ENCODE results near the gene SKI.
A peak's percentile ranks its signal among the peaks of the same experiment; 100 is the strongest.

SKI gene

GRCh38 chr1:2228157-2228594 is at the start of gene SKI:
SKI (plus strand) TSS chr1:2228319; CDS start chr1:2228767, 448 bp downstream.
- no peak for DNase-seq

DNA sequence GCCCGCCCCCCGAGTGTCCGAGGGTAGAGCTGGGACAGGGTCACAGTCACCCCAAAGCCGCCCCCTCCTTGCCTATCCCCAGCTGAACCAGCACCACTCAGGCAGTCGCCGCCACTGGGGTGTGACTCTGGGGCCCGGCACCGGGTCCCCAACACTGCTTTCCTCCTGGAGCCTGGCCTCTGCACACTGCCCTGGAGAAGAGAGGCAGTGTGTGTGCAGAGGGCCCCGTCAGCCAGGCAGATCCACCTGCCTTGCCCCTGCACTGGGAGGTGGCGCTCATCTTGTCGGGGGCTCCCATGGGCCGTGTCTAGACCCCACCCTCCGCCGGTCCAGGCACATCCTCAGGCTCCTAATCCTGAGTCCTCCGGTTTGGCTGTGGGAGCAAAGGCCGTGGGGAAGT is 49.2 kb upstream of the SKI start:
- no peak for DNase-seq

GRCh38 chr1:2179283-2180013 is 48.7 kb upstream of the SKI start:
- DNase-seq = no peak

DNA sequence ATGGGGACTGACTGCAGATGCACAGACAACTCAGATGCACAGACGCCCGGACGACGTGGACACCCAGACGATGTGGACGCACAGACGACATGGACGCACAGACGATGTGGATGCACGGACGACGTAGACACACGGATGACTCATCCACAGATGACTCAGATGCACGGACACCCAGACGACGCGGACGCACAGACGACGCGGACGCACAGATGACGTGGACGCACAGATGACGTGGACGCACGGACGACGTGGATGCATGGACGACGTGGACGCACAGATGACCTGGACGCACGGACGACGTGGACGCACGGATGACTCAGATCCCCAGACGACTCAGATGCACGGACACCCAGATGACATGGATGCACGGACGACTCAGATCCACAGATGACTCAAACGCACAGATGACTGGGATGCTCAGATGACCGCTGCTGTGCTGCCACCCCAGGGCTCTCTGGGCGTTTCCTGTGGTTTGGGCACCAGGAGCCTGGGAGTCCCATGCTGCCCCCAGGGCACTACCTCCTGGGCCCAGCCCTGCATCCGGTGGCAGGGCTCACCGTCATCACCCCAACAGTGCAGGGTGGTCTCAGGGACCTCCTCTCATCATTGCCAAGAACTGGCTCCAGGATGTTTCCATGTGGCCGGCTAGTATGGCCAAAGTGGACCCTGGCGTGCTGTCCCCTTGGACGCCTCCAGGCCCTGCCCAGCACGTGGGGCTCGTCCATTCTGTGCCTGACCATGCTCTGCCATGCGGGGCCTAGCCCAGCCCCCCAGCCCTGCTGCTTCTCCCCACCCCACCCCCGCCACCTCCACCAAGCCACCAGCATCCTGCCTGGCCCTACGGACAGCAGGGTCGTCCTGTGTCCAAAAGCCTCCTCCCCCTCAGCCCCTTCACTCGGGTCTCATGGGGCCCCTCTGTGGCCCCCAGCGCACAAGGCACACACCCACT is 47.5 kb upstream of the SKI start:
- no peak for DNase-seq

GRCh38 chr1:2181271-2181670 is 46.8 kb upstream of the SKI start:
- DNase-seq = no peak

- DNase-seq = no peak
Observed at GRCh38 chr1:2181752-2182151, 46.4 kb upstream of the SKI start.

- DNase-seq = no peak
Observed at GRCh38 chr1:2182376-2182775, 45.7 kb upstream of the SKI start.

DNA sequence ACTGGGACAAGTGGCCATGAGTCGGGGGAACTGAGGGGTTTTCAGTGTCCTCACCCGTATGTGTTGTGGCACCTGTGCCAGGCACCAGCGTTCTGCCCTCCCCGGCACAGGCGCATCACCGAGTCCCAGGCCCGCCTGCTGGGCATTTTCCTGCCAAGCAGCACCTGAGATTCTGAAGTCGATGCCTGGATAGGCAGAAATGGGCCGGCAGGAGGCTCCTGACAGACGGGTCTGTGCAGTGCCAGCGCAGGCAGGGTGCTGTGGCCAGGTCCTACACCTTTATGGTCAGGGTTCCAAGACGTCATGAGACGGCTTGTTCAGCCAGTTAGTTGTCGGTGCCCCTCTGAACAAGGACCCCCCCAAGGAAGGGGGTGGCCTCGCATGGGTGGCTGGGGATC is 44.2 kb upstream of the SKI start:
- no peak for DNase-seq

- no peak for DNase-seq
Observed at GRCh38 chr1:2184531-2184930, 43.6 kb upstream of the SKI start.

DNA sequence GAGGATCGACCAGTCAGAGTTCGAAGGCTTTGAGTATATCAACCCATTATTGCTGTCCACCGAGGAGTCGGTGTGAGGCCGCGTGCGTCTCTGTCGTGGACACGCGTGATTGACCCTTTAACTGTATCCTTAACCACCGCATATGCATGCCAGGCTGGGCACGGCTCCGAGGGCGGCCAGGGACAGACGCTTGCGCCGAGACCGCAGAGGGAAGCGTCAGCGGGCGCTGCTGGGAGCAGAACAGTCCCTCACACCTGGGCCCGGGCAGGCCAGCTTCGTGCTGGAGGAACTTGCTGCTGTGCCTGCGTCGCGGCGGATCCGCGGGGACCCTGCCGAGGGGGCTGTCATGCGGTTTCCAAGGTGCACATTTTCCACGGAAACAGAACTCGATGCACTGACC is 43.2 kb upstream of the SKI start:
- no peak for DNase-seq

- DNase-seq = no peak
Observed at GRCh38 chr1:2185880-2186855, 42.0 kb upstream of the SKI start.

DNA sequence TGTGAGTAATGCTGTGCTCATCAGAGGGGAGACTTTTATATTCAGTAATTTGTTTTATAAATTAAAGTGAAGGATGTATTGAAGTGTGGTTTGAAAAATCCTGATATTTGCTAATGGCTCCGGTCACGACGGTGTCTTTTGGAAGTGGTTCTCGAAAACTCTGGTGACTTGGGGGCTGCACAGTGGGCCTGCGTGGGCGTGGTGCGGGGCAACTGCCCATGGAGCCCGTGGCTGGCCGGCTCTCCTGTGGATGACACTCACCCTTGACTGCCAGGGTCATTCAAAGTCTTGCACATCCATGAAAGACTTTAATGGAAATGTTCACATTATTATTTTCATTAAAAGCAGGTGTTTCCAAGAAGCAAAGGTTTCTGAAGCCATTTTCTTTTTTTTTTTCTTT is 41.2 kb upstream of the SKI start:
- no peak for DNase-seq

DNA sequence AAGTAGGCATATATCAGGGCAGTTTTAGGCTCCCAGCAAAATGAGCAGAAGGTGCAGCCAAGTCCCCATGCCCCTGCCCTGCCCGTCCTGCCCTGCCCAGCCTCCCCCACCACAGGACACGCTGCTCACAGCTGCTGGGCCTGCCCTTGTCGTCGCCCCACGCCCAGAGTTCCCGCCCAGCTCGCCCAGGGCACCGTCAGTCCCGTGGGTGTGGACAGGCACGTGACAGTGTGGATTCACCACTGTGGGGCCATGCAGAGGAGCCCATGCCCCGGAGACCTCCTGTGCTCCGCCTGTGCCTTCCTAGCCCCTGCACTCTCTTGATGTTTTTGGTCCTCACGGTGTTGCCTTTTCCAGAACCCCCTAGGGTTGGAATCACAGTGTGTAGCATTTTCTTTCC is 40.5 kb upstream of the SKI start:
- no peak for DNase-seq

DNA sequence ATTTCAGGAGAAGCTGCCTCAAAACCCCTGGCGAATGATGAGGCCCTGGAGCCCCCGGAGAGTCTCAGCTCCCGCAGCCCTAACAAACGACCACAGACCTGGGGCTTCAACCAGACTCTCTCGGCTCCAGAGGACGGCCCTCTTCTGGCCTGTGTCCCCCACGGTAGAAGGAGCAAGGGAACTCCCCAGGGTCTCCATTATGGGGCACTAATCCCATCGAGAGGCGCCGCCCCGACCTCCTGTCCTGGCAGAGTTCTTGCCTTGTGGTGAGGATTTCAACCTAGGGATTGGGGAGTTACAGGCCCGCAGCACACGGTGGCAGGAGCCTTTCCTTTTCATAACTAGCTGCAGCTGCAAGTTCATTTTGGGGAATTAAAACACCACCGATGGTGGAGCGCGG is 39.8 kb upstream of the SKI start:
- no peak for DNase-seq

GRCh38 chr1:2189459-2190425 is 38.4 kb upstream of the SKI start:
- DNase-seq = peak; percentile 45

DNA sequence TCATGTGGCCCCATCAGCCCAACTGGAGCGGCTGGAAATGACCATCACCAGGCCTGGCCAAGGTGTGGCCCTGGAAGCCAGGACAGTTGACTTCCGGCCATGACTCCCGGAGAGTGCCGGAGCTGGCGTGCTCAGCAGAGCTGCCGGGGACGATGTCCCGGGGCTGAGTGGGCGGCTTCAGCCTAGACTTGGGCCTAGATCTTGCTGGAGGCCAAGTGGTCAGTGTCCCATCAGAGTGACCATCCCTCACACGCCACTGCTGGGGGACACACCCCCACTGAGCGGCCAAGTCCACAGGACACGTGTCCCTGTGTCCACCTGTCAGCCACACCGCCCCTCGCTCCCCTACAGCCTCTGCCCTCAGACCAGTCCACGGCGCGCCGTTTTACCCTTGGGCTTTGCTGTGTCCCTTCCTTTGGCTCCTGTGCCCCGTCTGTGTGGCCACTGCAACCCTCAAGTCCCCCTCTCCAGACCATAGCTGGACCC is 37.6 kb upstream of the SKI start:
- no peak for DNase-seq

- DNase-seq = no peak
Observed at GRCh38 chr1:2192031-2192995, 35.8 kb upstream of the SKI start.

DNA sequence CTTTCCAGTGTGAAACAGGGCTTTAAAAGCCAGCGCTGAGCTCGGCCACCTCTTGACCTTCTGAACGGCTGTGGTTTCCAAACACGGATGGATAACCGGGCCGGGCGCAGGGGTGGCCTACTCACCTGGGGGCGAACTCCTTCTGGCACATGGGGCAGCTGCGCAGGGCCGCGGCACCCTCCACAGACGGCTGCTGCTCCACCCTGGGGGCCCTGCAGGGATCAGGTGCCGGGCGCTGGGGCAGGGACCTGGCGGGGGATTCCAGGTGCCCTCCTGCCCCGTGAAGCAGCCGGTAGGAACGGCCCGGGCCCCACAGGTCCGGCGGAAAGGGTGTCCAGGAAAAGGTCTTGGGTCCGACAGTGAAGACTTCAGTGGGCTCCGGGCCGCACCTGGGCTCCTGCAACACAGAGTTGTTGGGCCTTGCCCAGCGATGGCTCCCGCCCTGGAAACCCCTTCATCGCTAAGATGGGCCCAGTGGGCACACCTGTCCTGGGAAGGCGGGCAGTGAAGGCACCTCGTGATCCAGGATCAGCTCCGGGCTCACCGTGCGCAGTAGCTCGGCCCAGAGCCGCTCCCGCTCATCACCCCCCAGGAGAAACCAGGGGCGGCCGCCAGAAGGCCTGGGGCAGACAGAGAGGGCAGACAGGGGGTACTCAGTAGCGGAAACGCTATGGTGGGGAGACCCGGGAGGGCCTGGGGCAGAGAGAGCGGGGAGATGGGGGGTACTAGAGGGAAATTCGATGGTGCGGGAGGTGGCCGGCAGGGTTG is 34.4 kb upstream of the SKI start:
- no peak for DNase-seq

DNA sequence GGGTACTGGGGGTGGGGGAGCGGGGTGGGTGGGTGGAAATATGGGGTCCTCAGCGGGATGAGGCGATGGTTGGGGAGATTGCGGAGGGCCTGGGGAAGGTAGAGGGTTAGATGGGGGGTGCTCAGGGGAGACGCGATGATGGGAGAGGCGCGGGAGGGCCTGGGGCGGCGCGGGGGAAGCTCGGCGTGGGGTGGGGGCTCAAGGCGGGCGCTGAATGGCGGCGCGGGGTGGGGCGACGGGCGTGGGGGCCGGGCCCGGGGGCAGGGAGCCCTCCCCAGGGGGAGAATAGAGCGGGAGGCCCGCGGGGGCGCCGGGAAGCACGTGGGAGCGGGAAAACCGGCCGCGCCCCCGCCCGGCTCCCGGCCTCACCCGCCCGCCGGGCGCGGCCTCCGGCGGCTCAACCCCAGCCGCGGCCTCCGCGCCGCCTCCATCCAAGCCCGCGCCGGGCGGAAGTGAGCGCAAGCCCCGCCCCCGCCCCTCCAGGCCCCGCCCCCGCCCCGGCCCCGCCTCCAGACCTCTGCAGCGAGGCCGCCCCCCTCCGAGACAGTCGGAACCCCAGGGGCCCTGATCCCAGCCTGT is 33.7 kb upstream of the SKI start, which contains the start of gene FAAP20:
FAAP20 (minus strand) TSS at position 454 of the 579 bp plus-strand sequence; CDS start at position 431, 23 bp downstream.
- DNase-seq = no peak

All from SIG-M5 (cell line).